Activated CD4-positive, alpha-beta T cell treated with anti-CD3 and anti-CD28 coated beads for 24 hours (primary cell): ENCODE data around the gene TRIM3.
A peak's percentile ranks its signal among the peaks of the same experiment; 100 is the strongest.

Source experiments
- DNase-seq, 2 donors: peaks; one replicate each; pipeline ENCODE4 v3.0.0-alpha.2; 2020; ENCODE audit warnings: low read depth in 2 of 2

The TRIM3 gene

DNA sequence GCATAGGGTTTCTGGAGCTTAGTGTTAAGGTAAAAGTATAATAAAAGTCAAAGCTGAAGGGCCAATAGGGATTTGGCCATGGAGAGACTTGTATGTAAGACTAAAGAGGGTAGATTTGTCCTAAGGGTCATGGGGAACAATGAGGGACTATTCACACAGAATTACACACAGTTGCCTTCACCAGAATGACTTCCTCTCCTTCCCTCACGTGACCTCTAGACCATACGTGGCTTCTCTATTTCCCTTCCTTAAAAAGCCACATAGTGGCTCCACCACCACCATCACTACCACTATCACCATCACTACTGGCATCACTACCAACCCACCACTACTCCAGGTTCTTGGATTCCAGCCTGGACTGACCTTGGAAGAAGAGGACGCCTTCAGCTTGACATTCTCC is 35.7 kb downstream of the TRIM3 start:
- no peak for DNase-seq

DNA sequence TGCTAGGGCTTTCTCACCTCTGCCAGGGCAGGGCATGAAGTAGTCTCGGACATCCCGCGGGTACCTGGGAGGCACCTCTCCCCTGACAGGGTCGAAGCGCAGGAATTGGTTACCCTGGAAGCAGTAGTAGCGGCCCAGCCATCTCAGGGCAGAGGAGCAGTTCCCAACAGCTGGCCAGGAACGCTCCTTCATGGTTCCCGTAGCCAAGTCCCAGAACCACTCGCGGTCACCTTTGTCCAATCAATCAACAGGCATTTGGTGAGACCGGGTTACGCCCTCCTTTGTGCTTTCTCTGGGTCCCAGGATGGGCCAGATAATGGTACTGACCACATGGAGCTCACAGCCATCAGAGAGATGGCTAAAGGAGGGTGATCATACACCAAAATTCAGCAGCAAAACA is 36.3 kb downstream of the TRIM3 start:
- no peak for DNase-seq

DNA sequence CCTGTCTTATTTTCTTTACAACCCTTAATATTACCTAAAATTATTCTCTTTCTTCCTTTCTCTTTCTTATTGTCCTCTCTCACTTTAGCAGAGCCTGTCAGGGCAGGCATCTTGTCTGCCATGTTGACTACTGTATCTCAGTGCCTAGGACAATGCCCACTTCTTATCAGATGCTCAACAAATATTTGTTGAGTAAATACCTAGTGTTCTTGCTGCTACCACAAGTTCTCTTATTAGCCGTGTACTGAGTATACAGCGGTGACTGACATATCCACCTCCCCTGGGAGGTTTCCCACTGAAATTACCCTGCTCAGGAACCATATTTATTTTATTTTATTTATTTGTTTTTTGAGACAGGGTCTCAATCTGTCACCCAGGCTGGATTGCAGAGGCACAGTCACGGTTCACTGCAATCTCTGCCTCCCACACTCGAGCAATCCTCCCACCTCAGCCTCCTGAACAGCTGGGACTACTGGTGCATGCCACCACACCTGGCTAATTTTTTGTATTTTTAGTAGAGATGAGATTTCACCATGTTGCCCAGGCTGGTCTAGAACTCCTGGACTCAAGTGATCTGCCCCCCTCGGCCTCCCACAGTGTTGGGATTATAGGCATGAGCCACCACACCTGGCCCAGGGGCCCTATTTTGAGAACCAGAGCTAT is 39.6 kb downstream of the TRIM3 start:
- DNase-seq, result no peak

DNA sequence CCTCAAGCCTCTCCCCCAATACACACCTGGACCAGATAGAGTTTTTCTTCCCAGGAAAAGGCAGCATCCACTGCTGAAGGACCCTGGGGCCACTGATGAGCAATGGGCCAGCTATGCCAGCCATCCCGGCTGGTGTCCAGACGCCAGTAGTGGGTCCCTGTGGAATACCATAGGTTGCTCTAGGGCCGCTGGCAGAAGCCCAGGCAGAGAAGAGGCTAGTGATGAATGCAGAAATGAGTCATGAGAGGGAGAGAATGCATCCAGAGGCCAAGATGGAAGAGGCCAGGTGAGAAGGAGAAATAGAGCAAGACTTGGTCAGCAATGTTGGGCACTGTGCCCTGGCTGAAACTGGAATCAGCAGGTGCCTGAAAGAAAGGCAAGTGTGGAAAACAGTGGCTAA is 41.9 kb downstream of the TRIM3 start:
- no peak for DNase-seq

DNA sequence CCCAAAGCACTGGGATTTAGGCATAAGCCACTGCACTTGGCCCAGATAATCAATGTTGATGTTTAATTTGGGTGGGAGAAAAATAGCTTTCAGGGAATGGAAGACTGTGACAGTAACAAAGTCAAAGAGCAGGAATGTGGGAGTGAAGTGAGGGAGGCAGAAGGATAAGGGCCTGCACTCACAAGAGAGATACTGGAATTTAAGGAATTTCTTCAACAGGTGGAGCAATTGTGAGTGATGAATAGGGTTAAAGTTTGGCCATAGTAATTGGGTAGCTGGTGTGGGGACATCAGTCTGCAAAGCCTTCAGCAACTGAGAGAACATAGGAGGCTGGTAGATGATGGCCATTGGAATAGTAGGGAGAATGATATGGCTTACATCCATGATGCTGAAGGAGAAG is 46.2 kb downstream of the TRIM3 start:
- no peak for DNase-seq

DNA sequence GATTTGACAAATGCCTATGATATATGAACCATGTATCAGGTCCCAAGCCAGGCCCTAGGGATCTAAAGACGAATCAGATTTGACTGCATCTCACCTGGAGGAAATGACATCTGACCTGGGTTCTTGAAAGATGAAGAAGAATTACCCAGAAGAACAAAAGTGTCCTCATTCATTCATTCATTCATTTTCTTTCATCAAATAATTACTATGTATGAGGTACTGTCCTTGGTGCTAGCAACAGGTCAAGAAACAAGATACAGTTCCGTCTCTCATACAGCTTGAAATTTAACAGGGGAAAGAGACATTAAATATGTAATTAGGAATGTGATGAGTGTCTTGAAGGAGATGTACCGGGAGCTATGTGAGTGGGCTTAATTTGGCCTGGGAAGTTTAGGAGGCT is 53.1 kb downstream of the TRIM3 start:
- DNase-seq, result no peak

DNA sequence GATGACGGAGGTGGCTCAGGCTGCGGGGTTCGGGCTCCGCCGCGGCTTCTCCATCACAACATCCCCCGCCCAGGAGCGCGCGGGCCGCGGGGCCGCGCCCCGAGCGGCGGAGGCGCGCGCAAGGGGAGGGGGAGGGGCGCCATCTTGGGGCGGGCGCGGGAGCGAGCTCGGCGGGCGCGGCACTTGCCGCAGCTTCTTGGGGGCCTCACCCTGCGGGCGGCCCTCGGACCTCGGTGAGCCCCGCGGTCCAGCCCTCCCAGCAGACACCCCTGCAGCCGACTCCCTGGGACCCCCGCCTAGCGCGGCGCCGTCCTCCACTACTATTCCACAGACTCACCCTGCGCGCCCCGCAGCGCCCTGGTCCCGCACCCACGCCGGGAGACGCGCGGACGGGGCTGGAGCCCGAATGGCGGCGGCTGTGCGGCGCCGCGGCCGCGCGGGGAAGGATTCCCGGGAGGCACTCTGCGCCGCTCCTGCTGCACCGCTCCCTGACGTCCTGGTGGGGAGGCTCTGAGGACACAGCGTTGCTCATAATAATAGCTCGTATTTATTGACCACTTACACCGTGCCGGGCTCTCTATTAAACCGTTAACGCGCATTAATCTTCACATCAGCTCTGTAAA is 54.6 kb downstream of the TRIM3 start, which contains the start of gene APBB1:
TSS of gene APBB1 (minus strand) at position 86 of the 623 bp plus-strand sequence. CDS start 7,747 bp downstream, outside the sequence.
- DNase-seq, result peak; percentile 66 to 67

DNA sequence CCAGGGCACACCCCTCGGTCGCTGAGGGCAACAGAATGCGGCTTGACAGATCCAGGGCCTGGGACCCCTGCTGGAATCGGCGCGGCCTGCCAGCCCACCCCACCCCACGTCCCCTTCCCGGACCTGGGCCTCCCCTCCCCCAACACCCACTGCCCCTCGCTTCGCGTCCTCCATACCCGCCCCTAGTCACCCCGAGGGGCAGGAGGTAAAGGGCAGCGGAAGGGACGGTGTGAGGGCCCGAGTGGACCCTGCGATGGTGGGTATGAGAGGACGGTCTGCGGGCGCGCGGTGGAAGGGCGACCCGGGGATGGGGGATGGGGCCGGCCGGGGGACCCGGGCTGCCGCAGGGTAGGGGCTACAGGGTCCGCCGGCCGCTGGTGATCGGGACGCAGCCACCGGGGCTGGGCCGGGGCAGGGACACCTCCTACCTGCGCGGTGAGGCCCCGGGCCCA is 55.2 kb downstream of the TRIM3 start:
- DNase-seq, result no peak

DNA sequence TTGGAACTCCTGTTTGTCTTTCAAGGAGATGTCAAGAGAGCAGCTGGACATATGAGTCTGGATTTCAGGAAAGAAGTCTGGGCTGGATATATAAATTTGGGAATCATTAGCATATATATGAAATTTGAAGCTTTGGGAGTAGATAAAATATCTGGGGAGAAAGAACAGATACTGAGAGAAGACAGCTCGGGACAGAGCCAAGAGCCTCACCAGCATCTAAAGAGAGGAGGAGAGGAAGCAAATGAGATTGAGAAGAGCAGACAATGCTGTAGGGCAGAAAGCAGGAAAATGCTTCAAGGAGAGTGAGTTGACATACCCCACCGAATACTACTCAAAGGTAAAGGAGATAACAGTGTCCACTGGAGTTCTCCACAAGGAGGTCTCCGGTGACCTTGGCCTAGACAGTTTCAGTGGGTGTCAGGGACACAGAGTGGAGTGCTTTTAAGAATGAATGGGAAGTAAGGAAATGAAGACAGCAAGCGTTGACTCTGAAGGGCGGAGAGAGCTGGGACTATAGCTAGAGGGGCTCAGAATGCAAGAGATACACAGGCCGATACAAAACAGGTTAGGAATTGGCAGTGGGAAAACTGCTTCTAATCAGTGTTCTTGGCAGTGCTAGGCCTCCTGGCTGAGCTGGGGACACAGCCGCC is 55.7 kb downstream of the TRIM3 start:
- no peak for DNase-seq

DNA sequence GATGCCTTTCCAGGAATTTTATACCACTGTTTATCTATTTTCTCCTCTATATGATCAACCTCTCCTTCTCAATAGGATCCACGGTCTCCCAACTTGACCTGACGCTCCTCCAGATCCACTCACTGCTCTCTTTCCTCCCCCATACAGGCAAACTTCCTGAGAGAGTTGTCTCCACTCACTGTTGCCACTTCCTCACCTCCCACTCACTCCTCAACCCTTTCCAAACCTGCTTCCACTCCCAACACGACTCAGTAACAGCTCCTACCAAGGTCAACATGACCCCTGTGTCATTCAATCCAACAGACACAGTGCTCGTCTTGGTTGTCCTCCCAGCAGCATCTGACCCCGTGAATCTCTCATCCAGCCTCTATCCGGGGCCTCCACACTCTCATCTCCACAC is 57.9 kb downstream of the TRIM3 start:
- DNase-seq, result no peak

DNA sequence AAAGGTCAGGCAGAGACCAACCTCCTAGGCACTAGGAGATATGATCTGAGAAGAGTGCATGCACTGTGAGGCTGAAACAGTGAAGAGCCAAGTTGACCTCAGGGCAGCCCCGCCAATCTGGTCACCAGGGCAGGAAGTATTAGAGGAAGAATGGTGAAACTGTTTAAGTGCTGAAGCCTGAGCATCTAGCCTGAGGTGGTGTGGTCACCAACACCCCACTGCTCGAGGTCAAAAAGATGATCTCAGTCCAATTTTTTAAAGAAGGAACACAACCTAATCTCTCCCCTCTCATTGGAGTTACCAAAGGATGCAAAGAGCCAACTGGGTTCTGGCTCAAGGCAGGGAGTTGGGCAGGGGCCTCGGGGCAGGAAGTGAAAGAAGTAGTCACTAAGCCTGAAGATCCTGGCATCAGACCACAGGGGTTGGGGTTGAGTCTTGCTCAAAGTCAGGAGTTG is 58.8 kb downstream of the TRIM3 start:
- DNase-seq, result no peak

DNA sequence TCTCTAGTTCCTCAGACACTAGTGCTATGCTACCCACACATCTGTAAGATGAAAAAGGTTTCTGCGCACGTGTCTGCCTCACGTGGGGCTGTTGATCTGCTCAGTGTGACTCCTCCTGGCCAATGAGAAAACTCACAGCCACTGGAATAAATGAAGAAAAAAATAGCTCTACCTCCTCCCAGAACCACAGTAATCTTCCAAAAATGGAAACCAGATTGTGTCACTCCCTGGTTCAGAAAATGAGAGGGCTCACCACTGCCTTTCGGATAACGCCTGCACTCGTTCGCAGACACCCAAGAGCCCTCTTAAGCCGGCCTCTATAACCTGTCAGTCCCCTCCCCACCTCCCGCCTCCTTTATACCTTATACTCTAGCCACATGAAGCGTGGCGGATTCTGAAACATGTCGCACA is 59.9 kb downstream of the TRIM3 start:
- peak; percentile 44 to 51 for DNase-seq

DNA sequence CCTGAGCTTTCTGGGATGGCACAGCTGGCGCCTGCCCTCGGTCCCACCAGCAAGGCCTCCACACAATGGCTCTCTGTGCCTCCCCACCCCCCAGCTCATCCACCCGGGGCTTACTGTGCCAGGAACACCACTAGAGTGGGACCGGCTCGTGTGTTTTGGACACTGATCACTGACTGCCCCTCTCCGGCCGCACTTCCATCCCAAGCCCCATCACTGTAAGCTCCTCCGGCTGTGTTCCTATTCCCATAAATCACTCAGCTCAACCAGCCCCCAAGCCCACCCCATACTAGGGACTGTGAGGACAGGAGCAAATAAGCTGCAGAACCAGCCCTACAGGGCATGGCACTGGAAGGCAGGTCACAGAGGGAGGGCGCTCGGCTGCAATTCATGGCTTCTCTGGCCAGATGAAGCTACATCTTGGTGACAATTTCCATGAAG is 62.1 kb downstream of the TRIM3 start:
- no peak for DNase-seq

DNA sequence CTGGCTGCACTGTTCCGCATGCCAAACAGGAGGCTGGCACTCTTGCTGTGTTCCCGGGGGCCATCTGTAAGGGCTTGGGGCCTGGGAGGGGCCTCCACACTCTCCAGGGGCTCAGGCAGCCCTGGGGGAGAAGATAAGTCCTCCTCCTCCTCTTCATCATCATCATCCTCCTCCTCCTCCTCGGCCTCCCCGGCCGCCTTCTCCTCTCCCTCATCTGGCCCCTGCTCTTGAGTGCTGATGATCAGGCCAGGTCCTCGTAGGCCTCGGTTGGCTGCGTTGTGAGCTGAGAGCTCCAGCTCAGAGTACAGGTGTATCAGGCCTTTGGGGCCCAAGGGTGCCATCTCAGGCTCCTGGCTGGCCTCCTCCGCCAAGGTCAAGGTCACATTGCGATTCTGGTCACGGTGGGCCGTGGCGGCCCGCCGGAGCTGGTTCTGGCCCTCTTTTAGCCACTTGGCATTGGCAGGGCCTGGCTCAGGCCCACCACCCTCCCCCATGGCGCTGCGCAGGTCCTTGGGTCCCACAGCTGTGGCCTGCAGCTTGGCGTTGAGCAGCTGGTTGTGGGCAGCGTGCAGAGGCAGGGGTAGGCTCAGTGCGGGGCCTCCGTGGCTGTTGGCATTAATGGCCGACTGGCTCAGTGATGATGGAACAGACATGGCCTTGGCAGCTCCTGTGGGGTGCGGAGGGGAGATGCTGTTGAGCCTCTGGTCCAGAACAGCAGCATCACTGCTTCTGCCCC is 62.9 kb downstream of the TRIM3 start:
- no peak for DNase-seq

DNA sequence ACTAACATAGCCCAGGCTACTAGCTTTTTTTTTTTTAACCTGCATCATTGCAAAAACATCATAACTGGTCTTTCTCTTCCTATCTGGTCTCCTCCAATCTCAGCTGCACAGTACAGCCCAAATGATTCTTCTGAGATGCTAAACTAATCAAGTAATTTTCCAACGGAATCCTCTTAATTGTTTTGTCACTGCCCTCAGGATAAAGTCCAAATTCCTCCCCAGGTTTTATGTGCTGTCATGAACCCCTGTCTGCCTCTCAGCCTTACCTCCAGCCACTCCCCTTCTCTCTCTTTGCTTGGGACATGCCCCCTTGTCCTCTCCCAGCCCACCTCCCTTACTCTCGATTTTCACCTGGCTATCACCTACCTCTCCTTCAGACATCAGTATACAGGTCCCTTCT is 67.4 kb downstream of the TRIM3 start:
- no peak for DNase-seq

DNA sequence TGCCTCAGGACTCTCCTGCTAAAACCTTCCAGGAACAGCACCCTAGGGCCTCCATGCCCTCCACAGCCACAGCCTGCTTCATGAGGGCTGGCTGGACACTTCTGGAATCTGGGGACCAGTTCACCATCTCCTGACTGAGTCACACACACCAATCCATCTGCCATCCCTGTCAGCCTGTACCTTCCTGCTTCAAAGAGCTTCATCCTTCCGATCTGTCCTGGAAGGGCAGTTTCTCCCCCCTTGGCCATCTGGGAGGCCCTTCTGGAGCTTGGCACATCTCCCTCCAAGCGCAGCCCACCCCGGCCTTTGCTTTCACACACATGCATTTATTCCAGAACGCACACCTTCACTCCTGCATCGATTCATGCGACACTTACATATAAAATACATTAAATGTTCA is 67.9 kb downstream of the TRIM3 start:
- no peak for DNase-seq

DNA sequence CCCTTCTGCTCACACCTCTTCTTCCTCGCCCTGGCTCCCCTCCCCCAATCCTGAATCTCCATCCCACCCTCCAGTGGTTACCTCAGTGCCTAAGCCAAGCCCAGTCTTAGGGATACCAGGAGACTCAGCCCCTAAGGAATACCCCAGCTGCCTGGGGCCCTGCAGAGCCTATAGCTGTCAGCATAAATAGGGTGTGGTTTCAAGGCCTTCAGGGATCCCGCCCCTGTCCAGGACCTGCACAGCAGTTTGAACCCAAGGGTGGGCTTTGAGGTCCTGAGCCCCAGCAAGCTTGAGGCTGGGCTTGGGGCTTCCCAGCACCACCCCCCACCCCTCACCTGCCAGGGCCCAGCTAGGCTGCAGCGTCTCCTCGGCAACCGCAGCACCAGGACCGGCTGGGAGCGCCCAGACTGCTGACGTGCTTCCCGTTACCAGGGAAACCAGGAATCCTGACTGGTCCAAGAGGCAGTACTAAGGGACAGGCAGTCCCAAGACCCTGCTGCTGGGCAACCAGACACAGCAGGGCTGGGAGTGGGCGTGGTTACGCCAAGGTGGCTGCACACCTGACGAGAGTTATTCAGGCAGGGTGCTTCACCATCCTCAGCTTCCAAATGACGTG is 68.6 kb downstream of the TRIM3 start:
- DNase-seq, result no peak

DNA sequence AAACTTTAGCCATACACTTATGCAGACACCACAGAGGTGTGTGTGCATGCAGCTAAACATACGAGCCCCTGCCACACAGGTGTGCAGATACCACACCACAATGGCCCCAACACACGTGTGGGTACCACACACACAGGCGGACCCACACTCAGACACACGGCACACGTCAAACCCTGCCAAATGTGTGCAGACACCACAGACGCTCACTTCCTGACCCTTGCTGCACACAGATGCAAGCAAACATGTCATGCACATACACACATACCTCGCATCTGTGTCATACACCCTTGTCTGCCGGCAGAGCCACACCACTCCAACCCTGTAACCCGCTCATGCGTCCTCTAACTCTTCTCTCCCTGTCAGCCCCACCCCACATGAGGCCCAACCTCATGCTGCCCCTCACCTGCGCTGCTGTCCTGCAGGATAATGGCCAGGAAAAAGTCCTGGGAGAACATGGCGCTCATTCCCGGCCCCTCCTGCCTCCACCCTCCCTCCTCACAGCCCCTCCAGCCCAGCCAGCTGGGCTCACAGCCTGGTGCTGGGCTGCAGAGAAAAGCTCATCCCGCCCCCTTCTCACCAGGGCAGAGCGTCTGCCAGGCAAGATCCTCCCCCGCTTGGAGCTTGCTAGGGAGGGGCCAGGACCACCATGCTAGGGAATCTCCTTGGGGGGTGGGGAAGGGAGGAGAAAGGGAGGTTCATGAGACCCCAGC is 69.2 kb downstream of the TRIM3 start:
- no peak for DNase-seq

DNA sequence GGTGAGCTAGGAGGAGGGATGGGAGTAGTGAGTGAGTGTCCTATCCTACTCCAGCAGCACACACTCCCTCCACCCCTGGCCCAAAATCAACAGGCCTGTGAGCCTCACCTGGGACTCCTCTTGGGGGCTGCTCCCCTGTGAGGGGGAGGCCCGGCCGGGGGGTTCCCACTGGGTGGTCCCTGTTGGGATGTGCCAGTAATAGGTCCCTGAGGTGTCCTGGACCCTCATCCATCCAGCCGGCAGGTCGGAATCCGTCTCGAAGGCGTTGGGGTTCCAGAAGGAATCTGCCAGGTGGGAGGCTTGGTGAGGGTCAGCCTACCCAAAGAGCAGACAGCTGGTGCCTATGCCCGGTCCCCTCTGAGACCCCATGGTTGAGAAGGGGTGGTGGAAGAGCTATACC is 70.2 kb downstream of the TRIM3 start:
- no peak for DNase-seq

DNA sequence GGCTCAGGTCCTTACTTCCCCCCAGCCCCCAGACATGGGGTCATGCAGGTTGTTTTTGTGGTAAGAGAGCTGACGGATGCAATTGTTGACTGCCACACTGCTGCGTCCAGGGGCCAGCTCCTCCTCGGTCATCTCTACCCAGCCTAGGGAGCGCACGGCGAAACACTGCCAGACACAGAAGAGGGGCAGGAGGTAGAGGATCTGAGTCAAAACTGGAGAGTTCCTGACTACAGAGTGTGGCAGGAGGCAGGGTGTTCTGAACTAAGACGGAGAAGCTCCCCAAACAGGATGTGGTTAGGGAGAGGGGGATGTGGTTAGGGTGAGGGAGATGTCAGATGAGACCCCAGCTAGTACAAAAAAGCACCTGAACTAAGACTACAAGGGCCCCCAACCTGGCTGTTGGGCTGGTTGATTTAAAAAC is 71.2 kb downstream of the TRIM3 start:
- DNase-seq, result peak in 1 of 2 donors; percentile 50

DNA sequence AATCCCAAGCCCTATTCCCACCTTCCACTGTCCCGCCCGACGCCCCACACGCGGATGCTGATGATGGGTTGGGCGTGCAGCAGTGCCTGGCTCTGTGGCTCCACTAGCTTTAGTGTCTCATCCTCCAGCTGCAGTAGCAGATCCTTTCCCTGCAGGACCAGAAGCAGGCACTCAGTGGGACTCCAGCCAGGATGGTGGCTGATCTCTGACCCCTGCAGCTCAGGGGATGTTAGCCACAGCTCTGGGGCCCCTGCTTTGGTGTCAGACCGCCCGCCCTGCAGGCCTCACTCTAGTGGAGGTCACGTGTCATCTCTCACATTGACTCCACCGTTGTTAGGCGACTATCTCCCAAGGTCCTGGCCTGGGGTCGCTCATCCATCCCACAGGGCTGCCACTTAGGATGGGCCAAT is 71.7 kb downstream of the TRIM3 start:
- no peak for DNase-seq
